ENCODE measurements around the gene KIAA1217.

The KIAA1217 gene

GRCh38 chr10:24465124-24465874, 256.4 kb downstream of the KIAA1217 start:
- no peak overlapping the region for H3K27ac ChIP-seq (ENCODE audit: low read depth, low read length, poor library complexity, severe bottlenecking)
- H2AFZ ChIP-seq (ENCODE audit: low read length), result no peak overlapping the region
- H3K9me3 ChIP-seq (ENCODE audit: low read length), result no peaks in the 10 kb centered on the region
- no peak overlapping the region for H3K9ac ChIP-seq (ENCODE audit: low read length)
- no peak overlapping the region for H3K4me2 ChIP-seq (ENCODE audit: low read length)
- no peaks in the 10 kb centered on the region for H3K27me3 ChIP-seq (ENCODE audit: insufficient read depth, low read length)
- no peak for TF ChIP-seq EZH2 (IDR thresholded peaks at IDR 0.05; ENCODE audit: borderline replicate concordance, low read length)
- TF ChIP-seq CTCF (IDR thresholded peaks at IDR 0.05; ENCODE audit: low read length), result no peak
- no peaks in the 10 kb centered on the region for H3F3A ChIP-seq (ENCODE audit: insufficient read depth, low read length)
- no peaks in the 10 kb centered on the region for H3K79me2 ChIP-seq (ENCODE audit: insufficient read depth, low read length)
- no peaks in the 10 kb centered on the region for H4K20me1 ChIP-seq (ENCODE audit: insufficient read depth, low read length)
- no peaks in the 10 kb centered on the region for H3K9me2 ChIP-seq (ENCODE audit: low read depth, low read length)
- no peaks in the 10 kb centered on the region for H3K4me1 ChIP-seq (ENCODE audit: insufficient read depth, low read length, severe bottlenecking)
- no peak overlapping the region for H3K4me3 ChIP-seq (ENCODE audit: low read depth, low read length, poor library complexity, severe bottlenecking)
- no peaks in the 10 kb centered on the region for H3K36me3 ChIP-seq (ENCODE audit: insufficient read depth, low read length)

- Histone ChIP-seq H3K4me3 (ENCODE audit: low read depth, low read length, poor library complexity, severe bottlenecking) (no peak overlapping the region), H3K79me2 (ENCODE audit: insufficient read depth, low read length) (no peaks in the 10 kb centered on the region), H2AFZ (ENCODE audit: low read length) (no peak overlapping the region), H4K20me1 (ENCODE audit: insufficient read depth, low read length) (no peaks in the 10 kb centered on the region), H3K9me3 (ENCODE audit: low read length) (no peaks in the 10 kb centered on the region), H3K36me3 (ENCODE audit: insufficient read depth, low read length) (no peaks in the 10 kb centered on the region), H3K27ac (ENCODE audit: low read depth, low read length, poor library complexity, severe bottlenecking) (no peak overlapping the region), H3K4me1 (ENCODE audit: insufficient read depth, low read length, severe bottlenecking) (no peaks in the 10 kb centered on the region), H3K9ac (ENCODE audit: low read length) (no peak overlapping the region), H3K9me2 (ENCODE audit: low read depth, low read length) (no peaks in the 10 kb centered on the region), H3K4me2 (ENCODE audit: low read length) (no peak overlapping the region), H3F3A (ENCODE audit: insufficient read depth, low read length) (no peaks in the 10 kb centered on the region), H3K27me3 (ENCODE audit: insufficient read depth, low read length) (no peaks in the 10 kb centered on the region)
- TF ChIP-seq EZH2 (IDR thresholded peaks at IDR 0.05; ENCODE audit: borderline replicate concordance, low read length), result no peak
- TF ChIP-seq CTCF (IDR thresholded peaks at IDR 0.05; ENCODE audit: low read length), result no peak
Measured at GRCh38 chr10:24465891-24466818, 257.2 kb downstream of the KIAA1217 start.

GRCh38 chr10:24467136-24467535, 258.2 kb downstream of the KIAA1217 start:
- H3F3A ChIP-seq (ENCODE audit: insufficient read depth, low read length), result no peaks in the 10 kb centered on the region

More at GRCh38 chr10:24467136-24467535, 258.2 kb downstream of the KIAA1217 start:
- Histone ChIP-seq H3K4me2 (ENCODE audit: low read length) (no peak overlapping the region), H3K27ac (ENCODE audit: low read depth, low read length, poor library complexity, severe bottlenecking) (no peak overlapping the region), H3K36me3 (ENCODE audit: insufficient read depth, low read length) (no peaks in the 10 kb centered on the region), H4K20me1 (ENCODE audit: insufficient read depth, low read length) (no peaks in the 10 kb centered on the region), H3K4me1 (ENCODE audit: insufficient read depth, low read length, severe bottlenecking) (no peaks in the 10 kb centered on the region), H3K9ac (ENCODE audit: low read length) (no peak overlapping the region), H3K79me2 (ENCODE audit: insufficient read depth, low read length) (no peaks in the 10 kb centered on the region), H2AFZ (ENCODE audit: low read length) (no peak overlapping the region), H3K27me3 (ENCODE audit: insufficient read depth, low read length) (no peaks in the 10 kb centered on the region), H3K9me2 (ENCODE audit: low read depth, low read length) (no peaks in the 10 kb centered on the region), H3K9me3 (ENCODE audit: low read length) (no peaks in the 10 kb centered on the region), H3K4me3 (ENCODE audit: low read depth, low read length, poor library complexity, severe bottlenecking) (no peak overlapping the region)
- TF ChIP-seq CTCF (IDR thresholded peaks at IDR 0.05; ENCODE audit: low read length) (no peak), EZH2 (IDR thresholded peaks at IDR 0.05; ENCODE audit: borderline replicate concordance, low read length) (no peak)
